Astrocyte (in vitro differentiated cells and primary cell): ENCODE data around the gene TMX4. TPM values are rescaled to one million over a fixed set of nuclear protein-coding genes. Genes with fewer than 3 reads are reported as not detected.

Experiments
- DNase-seq: peaks from one replicate; pipeline ENCODE4 v3.0.0-alpha.2; 2010; ENCODE audit warnings: low read depth
- FAIRE-seq: peaks from 2 replicates; lab custom pipeline; 2011; peaks lifted over from hg19 to GRCh38; lab: Jason Lieb, UNC
- H2AFZ ChIP-seq: 2 replicates; pipeline ENCODE4 v1.6.0; 2012; ENCODE audit warnings: low read depth, low read length, inconsistent platforms
- H3K27ac ChIP-seq: 2 replicates; pipeline ENCODE4 v1.5.1; 2011; ENCODE audit warnings: low read depth, low read length, inconsistent platforms
- H3K27me3 ChIP-seq: 2 replicates; pipeline ENCODE4 v1.6.0; 2011; ENCODE audit warnings: low read length, inconsistent platforms; ENCODE audit not compliant: insufficient read depth
- H3K36me3 ChIP-seq: 2 replicates; pipeline ENCODE4 v1.5.1; 2011; ENCODE audit warnings: low read length, inconsistent platforms; ENCODE audit not compliant: insufficient read depth
- H3K4me1 ChIP-seq: 2 replicates; pipeline ENCODE4 v1.5.1; 2011; ENCODE audit warnings: low read length, inconsistent platforms; ENCODE audit not compliant: insufficient read depth
- H3K4me2 ChIP-seq: 2 replicates; pipeline ENCODE4 v1.6.0; 2012; ENCODE audit warnings: low read length, inconsistent platforms
- H3K4me3 ChIP-seq: 2 replicates; pipeline ENCODE4 v1.5.1; 2011; ENCODE audit warnings: low read depth, mild to moderate bottlenecking, low read length, inconsistent platforms; ENCODE audit not compliant: insufficient read depth
- H3K79me2 ChIP-seq: 2 replicates; pipeline ENCODE4 v1.6.0; 2012; ENCODE audit warnings: mild to moderate bottlenecking, low read length, inconsistent platforms; ENCODE audit not compliant: insufficient read depth
- H3K9ac ChIP-seq: 2 replicates; pipeline ENCODE4 v1.6.0; 2012; ENCODE audit warnings: mild to moderate bottlenecking, low read length, inconsistent platforms
- H3K9me3 ChIP-seq: 2 replicates; pipeline ENCODE4 v1.5.1; 2012; ENCODE audit warnings: low read depth, mild to moderate bottlenecking, low read length, inconsistent platforms; ENCODE audit not compliant: insufficient read depth
- H4K20me1 ChIP-seq: 2 replicates; pipeline ENCODE4 v1.6.0; 2012; ENCODE audit warnings: low read length, inconsistent platforms; ENCODE audit not compliant: insufficient read depth
- H3K27ac Mint-ChIP-seq: one replicate; pipeline ENCODE4 v1.8.0; 2021; ENCODE audit warnings: mild to moderate bottlenecking, mixed read lengths; ENCODE audit not compliant: unreplicated experiment
- H3K27me3 Mint-ChIP-seq: one replicate; pipeline ENCODE4 v1.8.0; 2021; ENCODE audit warnings: low read depth, mixed read lengths; ENCODE audit not compliant: unreplicated experiment
- H3K36me3 Mint-ChIP-seq: one replicate; pipeline ENCODE4 v1.8.0; 2021; ENCODE audit warnings: low read depth, mixed read lengths; ENCODE audit not compliant: unreplicated experiment
- H3K4me1 Mint-ChIP-seq: one replicate; pipeline ENCODE4 v1.8.0; 2021; ENCODE audit warnings: low read depth, mixed read lengths; ENCODE audit not compliant: unreplicated experiment
- H3K4me3 Mint-ChIP-seq: one replicate; pipeline ENCODE4 v1.8.0; 2021; ENCODE audit warnings: mild to moderate bottlenecking, moderate library complexity, mixed read lengths; ENCODE audit not compliant: unreplicated experiment
- H3K9me3 Mint-ChIP-seq: one replicate; pipeline ENCODE4 v1.8.0; 2021; ENCODE audit warnings: mild to moderate bottlenecking, mixed read lengths; ENCODE audit not compliant: unreplicated experiment
- EZH2 ChIP-seq: IDR thresholded peaks from 2 replicates; pipeline ENCODE4 v1.6.1; 2012; ENCODE audit warnings: mild to moderate bottlenecking, low read length, inconsistent platforms; ENCODE audit not compliant: insufficient read depth
- total RNA-seq: library from RNA; stranded (reverse); gene quantifications from 2 replicates; pipeline ENCODE4 v1.2.1, GENCODE V29; 2021
- TF ChIP-seq, protein P1 (sequence below): IDR thresholded peaks from 2 replicates; pipeline ENCODE4 v1.5.1; 2011; ENCODE audit warnings: low read depth, mild to moderate bottlenecking, inconsistent platforms, low read length, moderate library complexity; ENCODE audit not compliant: insufficient read depth

Gene TMX4
- total RNA-seq, 1 donor from 2014 or later, result 17.3 TPM

DNA sequence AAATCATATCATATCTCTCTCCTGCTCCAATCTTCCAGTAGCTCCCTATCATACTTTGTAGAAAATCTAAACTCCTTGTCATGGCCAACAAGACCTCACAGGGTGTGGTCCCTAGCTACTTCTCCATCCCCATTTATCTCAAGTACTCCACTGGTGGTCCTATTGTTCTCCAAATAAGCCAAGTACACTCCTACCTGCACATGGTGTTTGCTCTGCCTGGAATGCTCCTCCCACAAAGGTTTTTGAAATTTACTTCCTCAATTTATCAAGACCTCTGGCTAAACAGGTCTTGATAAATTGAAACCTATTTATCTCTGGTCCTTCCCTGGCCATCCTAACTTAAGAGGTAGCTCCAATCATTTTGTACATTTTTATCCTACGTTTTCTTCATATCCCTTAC, 12.1 kb downstream of the TMX4 start:
- no peak for FAIRE-seq
- no peak overlapping the region for H3K4me3 ChIP-seq

DNA sequence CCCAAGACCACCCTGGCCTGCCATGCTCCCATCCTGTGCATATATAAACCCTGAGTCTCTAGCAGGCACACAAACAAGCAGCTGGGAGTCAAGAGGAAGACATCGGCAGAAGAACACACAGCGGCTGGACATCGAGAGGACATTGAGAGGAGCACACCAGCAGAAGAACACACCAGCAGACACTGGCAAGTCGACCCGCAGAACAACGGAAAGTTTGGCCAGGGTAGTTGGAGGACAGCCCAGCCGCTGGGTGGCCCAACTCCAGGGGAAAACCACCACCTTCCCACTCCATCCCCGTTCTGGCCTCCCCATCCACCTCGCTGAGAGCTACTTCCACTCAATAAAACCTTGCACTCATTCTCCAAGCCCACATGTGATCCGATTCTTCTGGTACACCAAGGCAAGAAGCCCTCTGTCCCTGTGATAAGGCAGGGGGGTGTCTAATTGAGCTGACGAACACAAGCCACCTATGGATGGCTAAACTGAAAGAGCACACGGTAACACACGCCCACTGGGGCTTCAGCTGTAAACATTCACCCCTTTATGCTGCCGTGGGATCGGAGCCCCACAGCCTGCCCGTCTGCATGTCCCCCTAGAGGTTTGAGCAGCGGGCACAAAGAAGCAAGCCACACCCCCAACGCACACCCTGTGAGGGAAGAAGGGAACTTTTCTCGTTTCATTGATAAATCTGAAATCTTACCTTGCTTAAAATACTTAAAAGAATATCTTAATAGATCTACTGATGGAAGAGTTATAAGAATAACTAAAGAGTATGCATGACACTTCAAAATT, 13.8 kb downstream of the TMX4 start:
- no peak for TF ChIP-seq EZH2
- TF ChIP-seq, protein P1, sequence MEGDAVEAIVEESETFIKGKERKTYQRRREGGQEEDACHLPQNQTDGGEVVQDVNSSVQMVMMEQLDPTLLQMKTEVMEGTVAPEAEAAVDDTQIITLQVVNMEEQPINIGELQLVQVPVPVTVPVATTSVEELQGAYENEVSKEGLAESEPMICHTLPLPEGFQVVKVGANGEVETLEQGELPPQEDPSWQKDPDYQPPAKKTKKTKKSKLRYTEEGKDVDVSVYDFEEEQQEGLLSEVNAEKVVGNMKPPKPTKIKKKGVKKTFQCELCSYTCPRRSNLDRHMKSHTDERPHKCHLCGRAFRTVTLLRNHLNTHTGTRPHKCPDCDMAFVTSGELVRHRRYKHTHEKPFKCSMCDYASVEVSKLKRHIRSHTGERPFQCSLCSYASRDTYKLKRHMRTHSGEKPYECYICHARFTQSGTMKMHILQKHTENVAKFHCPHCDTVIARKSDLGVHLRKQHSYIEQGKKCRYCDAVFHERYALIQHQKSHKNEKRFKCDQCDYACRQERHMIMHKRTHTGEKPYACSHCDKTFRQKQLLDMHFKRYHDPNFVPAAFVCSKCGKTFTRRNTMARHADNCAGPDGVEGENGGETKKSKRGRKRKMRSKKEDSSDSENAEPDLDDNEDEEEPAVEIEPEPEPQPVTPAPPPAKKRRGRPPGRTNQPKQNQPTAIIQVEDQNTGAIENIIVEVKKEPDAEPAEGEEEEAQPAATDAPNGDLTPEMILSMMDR, result no peak
- H2AFZ ChIP-seq, result no peak overlapping the region
- Mint-ChIP-seq H3K27me3 (no peaks in the 10 kb centered on the region), H3K4me3 (no peak overlapping the region), H3K4me1 (no peaks in the 10 kb centered on the region), H3K27ac (no peak overlapping the region), H3K36me3 (peaks cover 8% of the 10 kb centered on the region), H3K9me3 (no peaks in the 10 kb centered on the region)
- FAIRE-seq (no peak), DNase-seq (no peak)
- H3K4me1 ChIP-seq, result no peaks in the 10 kb centered on the region
- H3K79me2 ChIP-seq, result no peaks in the 10 kb centered on the region
- no peaks in the 10 kb centered on the region for H3K9me3 ChIP-seq
- H3K27ac ChIP-seq, result no peak overlapping the region
- H3K36me3 ChIP-seq, result no peaks in the 10 kb centered on the region
- no peaks in the 10 kb centered on the region for H4K20me1 ChIP-seq
- no peak overlapping the region for H3K4me3 ChIP-seq
- no peaks in the 10 kb centered on the region for H3K27me3 ChIP-seq
- no peak overlapping the region for H3K9ac ChIP-seq
- no peak overlapping the region for H3K4me2 ChIP-seq

More for the DNA sequence above, 12.1 kb downstream of the TMX4 start:
- H3K27ac ChIP-seq, result no peak overlapping the region
- H3K27me3 ChIP-seq, result no peaks in the 10 kb centered on the region
- no peak overlapping the region for H2AFZ ChIP-seq
- H4K20me1 ChIP-seq, result no peaks in the 10 kb centered on the region
- Mint-ChIP-seq H3K27ac (no peak overlapping the region), H3K36me3 (peaks cover 8% of the 10 kb centered on the region), H3K9me3 (no peaks in the 10 kb centered on the region), H3K4me3 (no peak overlapping the region), H3K27me3 (no peaks in the 10 kb centered on the region), H3K4me1 (no peaks in the 10 kb centered on the region)
- H3K9me3 ChIP-seq, result no peaks in the 10 kb centered on the region
- DNase-seq, result no peak
- H3K9ac ChIP-seq, result no peak overlapping the region
- no peaks in the 10 kb centered on the region for H3K4me1 ChIP-seq
- no peaks in the 10 kb centered on the region for H3K79me2 ChIP-seq
- H3K4me2 ChIP-seq, result no peak overlapping the region
- TF ChIP-seq EZH2, result no peak
- TF ChIP-seq, protein P1, result no peak
- no peaks in the 10 kb centered on the region for H3K36me3 ChIP-seq

DNA sequence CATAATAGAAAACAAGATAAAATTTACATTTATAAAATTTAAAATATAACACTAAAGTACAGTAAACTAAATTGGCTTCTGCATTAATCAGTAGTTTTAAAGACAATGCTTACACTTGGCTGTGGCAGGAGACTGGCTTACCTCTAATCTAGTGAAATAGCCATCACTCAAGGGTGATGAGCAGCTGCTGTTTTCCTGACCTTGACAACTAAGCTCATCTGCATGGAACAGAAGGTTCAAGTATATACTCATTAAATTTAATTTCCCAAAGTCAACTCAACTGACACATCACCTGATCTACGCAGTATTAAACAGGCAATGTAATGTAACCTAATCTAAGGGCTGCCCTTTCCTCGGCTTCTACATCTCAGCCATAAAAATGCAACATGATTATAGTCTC, 14.5 kb downstream of the TMX4 start:
- Mint-ChIP-seq H3K27me3 (no peaks in the 10 kb centered on the region), H3K4me3 (no peak overlapping the region), H3K9me3 (no peaks in the 10 kb centered on the region), H3K27ac (no peak overlapping the region), H3K4me1 (no peaks in the 10 kb centered on the region), H3K36me3 (peaks cover 8% of the 10 kb centered on the region)
- Histone ChIP-seq H2AFZ (no peak overlapping the region), H3K27ac (no peak overlapping the region), H3K36me3 (no peaks in the 10 kb centered on the region), H4K20me1 (no peaks in the 10 kb centered on the region), H3K4me3 (no peak overlapping the region), H3K27me3 (no peaks in the 10 kb centered on the region), H3K9ac (no peak overlapping the region), H3K4me1 (no peaks in the 10 kb centered on the region), H3K4me2 (no peak overlapping the region), H3K79me2 (no peaks in the 10 kb centered on the region), H3K9me3 (no peaks in the 10 kb centered on the region)
- FAIRE-seq (no peak), DNase-seq (no peak)
- TF ChIP-seq EZH2, result no peak
- TF ChIP-seq, protein P1, result no peak
